PC-9 (cell line): ENCODE data around the gene MORC2.

Source experiments
- EZH2 ChIP-seq: fragments of 200-600 bp; sonication (generic); IDR thresholded peaks from 2 replicates; pipeline ENCODE4 v1.8.0; 2017; ENCODE audit warnings: antibody characterized with exemption, low read depth
- TF ChIP-seq, protein P1 (sequence below): fragments of 200-600 bp; sonication (generic); conservative IDR thresholded peaks from 2 replicates; pipeline ENCODE4 v1.6.1; 2017; ENCODE audit warnings: mixed run types, antibody characterized with exemption, mild to moderate bottlenecking, moderate library complexity

DNA sequence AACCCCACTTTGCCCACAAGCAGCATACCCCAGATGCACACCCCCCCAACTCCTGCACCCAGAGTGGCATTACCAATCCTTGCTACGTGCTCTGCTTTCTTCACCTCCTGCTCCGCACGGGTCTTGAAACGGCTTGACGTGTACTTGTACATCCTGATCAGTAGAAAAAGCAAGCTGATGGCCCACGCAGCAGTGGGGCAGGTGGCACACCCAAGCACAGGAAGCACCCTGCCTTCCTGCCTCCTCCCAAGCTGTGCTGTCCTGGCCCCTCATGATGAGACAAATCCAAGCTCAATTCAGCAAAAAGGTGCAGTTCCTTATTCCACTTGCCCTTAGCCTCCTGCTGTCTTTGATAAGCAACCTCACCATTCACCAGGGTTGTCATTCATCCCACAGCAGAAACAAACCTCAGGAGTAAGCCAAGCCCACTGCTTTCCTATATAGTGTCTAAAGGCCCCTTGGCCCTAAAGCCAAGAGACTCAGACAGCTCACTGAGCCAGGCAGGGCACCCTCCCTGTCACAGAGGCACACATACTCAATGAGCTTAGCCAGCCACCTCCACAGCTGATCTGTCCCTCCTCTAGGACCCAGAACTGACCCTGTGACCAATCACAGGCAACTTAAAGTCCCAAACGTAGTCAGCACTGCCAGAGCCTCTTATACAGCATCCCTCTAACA lies 27.8 kb downstream of the MORC2 start:
- TF ChIP-seq, protein P1, sequence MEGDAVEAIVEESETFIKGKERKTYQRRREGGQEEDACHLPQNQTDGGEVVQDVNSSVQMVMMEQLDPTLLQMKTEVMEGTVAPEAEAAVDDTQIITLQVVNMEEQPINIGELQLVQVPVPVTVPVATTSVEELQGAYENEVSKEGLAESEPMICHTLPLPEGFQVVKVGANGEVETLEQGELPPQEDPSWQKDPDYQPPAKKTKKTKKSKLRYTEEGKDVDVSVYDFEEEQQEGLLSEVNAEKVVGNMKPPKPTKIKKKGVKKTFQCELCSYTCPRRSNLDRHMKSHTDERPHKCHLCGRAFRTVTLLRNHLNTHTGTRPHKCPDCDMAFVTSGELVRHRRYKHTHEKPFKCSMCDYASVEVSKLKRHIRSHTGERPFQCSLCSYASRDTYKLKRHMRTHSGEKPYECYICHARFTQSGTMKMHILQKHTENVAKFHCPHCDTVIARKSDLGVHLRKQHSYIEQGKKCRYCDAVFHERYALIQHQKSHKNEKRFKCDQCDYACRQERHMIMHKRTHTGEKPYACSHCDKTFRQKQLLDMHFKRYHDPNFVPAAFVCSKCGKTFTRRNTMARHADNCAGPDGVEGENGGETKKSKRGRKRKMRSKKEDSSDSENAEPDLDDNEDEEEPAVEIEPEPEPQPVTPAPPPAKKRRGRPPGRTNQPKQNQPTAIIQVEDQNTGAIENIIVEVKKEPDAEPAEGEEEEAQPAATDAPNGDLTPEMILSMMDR, result no peak
- TF ChIP-seq EZH2, result no peak
